ENCODE data around the gene RPTOR. TPM values are rescaled to one million over a fixed set of nuclear protein-coding genes. Genes with fewer than 3 reads are reported as not detected.

The RPTOR gene
- total and polyA plus RNA-seq, 10 of the 15 experiments (the other 5 are each of a cell fraction or from before 2014, with no cell fraction given), result 0.18 to 32.1 (median 7.8) TPM

DNA sequence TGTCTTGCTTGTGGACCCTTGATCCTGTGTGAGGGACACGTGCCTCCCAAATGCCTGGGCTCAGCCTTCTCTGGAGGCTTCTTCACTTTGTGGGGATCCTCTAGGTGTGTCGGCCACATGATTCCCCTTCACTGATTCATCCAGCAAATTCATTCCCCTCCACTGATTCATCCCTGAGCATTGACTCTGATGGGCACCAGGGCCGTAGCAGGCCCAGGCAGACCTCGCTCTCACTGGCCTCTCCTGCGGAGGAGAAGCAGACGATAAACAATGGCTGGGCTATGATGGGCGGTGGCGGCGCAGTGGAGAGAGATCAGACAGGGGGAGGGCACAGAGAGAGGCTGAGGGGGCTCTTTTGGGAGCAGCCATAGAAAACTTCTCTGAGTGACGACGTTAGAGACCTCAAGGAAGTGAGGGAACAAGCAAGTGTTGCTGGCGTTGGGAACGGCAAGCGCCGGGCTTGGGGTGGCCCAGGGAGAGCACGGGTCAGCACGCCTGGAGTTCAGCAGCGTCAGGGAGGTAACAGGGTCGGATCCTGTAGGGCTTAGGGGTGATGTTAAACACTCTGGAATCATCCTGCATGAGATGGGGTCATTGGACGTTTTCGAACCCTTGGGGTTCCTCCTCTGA, 17.5 kb upstream of the RPTOR start:
- H3K9me3 ChIP-seq (replicated peaks; ENCODE audit: control insufficient read depth, insufficient read depth, low read length), result no peaks in the 10 kb centered on the region
- H3K4me1 ChIP-seq (ENCODE audit: control insufficient read depth, insufficient read depth, low read length), result no peaks in the 10 kb centered on the region
- H3K36me3 ChIP-seq (ENCODE audit: control insufficient read depth in 2 of 2, insufficient read depth in 2 of 2, low read length in 1 of 2), result no peaks in the 10 kb centered on the region
- H3K9ac ChIP-seq (ENCODE audit: control insufficient read depth, insufficient read depth, low read length), result no peak overlapping the region
- peaks cover 0 to 1% of the 10 kb centered on the region in 2 experiments; a peak in 3 of 4 replicates for H3K27me3 ChIP-seq (replicated peaks in 1 of 2; ENCODE audit: control insufficient read depth in 2 of 2, insufficient read depth in 2 of 2, low read length in 1 of 2)
- RAD21 ChIA-PET (ENCODE audit: unreplicated experiment), result no interaction called here
- WGBS (ENCODE audit: insufficient coverage, insufficient replicate concordance, low lambda C conversion rate, missing lambda C conversion rate), result 36% methylated on average over 20 of the region's 21 CpGs
- intact Hi-C loops (cut with micrococcal nuclease; ENCODE audit: unreplicated experiment) (no loop called here), in situ Hi-C loops (cut with MboI) (no loop called here)
- ATAC-seq (no peak), FAIRE-seq (no peak), DNase-seq (ENCODE audit: low read depth, low spot score) (no peak)
- BruUV-seq (replicated peaks), result no TSS peak
- TF ChIP-seq WRNIP1 (IDR thresholded peaks at IDR 0.05; ENCODE audit: borderline replicate concordance, low read depth, low read length) (no peak), TAF1 (IDR thresholded peaks at IDR 0.05; ENCODE audit: borderline replicate concordance, low read depth, low read length) (no peak), TCF3 (IDR thresholded peaks at IDR 0.05; ENCODE audit: borderline replicate concordance, insufficient read depth, low read depth, low read length) (no peak), ELK1 (IDR thresholded peaks at IDR 0.05; ENCODE audit: low read depth, low read length) (no peak)
- CTCF ChIA-PET, result interaction anchor here (0.6 kb wide), 1 partner anchor 523 kb away, joined by 3 read pairs; no protein-coding TSS in a partner anchor
- no peak overlapping the region for H3K4me2 ChIP-seq (ENCODE audit: control insufficient read depth, insufficient read depth)
- H3K4me3 ChIP-seq, result no peak overlapping the region
- H3K27ac ChIP-seq (ENCODE audit: control insufficient read depth, insufficient read depth), result no peak overlapping the region
- no peak overlapping the region for H2AFZ ChIP-seq (ENCODE audit: control insufficient read depth, low read depth, low read length)
- no peaks in the 10 kb centered on the region for H3K79me2 ChIP-seq (ENCODE audit: control insufficient read depth, insufficient read depth, low read length)
- POLR2A ChIA-PET, result no interaction called here
- SMC1A ChIA-PET (ENCODE audit: uncharacterized antibody, unreplicated experiment), result no interaction called here
- no peaks in the 10 kb centered on the region for H4K20me1 ChIP-seq (ENCODE audit: control insufficient read depth, insufficient read depth)

DNA sequence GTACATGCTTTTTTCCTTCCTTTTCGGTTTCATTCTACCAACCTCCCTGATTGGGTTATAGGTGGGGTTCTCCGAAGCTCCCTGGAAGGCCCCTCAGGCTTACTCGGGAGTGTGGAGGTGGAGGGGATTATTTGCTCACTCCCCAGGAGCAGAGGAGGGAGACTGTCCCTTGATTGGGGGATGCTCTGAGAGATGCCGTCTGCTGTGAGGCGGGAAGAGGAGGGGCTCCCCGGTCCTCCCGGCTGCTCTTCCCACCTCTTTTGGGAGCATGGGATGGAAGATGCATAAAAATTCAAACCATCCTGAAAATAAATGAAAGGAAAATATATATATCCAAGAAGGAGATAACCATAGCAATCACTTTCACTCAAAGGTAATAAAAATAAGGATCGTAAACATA, 16.1 kb upstream of the RPTOR start:
- H3K4me2 ChIP-seq (ENCODE audit: control insufficient read depth, insufficient read depth), result no peak overlapping the region
- no peaks in the 10 kb centered on the region for H3K9me3 ChIP-seq (replicated peaks; ENCODE audit: control insufficient read depth, insufficient read depth, low read length)
- no TSS peak for BruUV-seq (replicated peaks)
- in situ Hi-C loops (cut with MboI), result no loop called here
- H3K4me3 ChIP-seq, result no peak overlapping the region
- RAD21 ChIA-PET (ENCODE audit: unreplicated experiment), result no interaction called here
- DNase-seq (ENCODE audit: low read depth, low spot score) (no peak), ATAC-seq (no peak), FAIRE-seq (no peak)
- H3K9ac ChIP-seq (ENCODE audit: control insufficient read depth, insufficient read depth, low read length), result no peak overlapping the region
- SMC1A ChIA-PET (ENCODE audit: uncharacterized antibody, unreplicated experiment), result no interaction called here
- 36% methylated on average over 8 of the region's 8 CpGs for WGBS (ENCODE audit: insufficient coverage, insufficient replicate concordance, low lambda C conversion rate, missing lambda C conversion rate)
- POLR2A ChIA-PET, result no interaction called here
- H3K79me2 ChIP-seq (ENCODE audit: control insufficient read depth, insufficient read depth, low read length), result no peaks in the 10 kb centered on the region
- no peak overlapping the region for H3K27ac ChIP-seq (ENCODE audit: control insufficient read depth, insufficient read depth)
- intact Hi-C loops (cut with micrococcal nuclease; ENCODE audit: unreplicated experiment), result no loop called here
- H3K27me3 ChIP-seq (replicated peaks in 1 of 2; ENCODE audit: control insufficient read depth in 2 of 2, insufficient read depth in 2 of 2, low read length in 1 of 2), result no peaks in the 10 kb centered on the region; a peak in 2 of 4 replicates
- CTCF ChIA-PET, result no interaction called here
- H3K36me3 ChIP-seq (ENCODE audit: control insufficient read depth in 2 of 2, insufficient read depth in 2 of 2, low read length in 1 of 2), result no peaks in the 10 kb centered on the region
- no peaks in the 10 kb centered on the region for H4K20me1 ChIP-seq (ENCODE audit: control insufficient read depth, insufficient read depth)
- no peak overlapping the region for H2AFZ ChIP-seq (ENCODE audit: control insufficient read depth, low read depth, low read length)
- no peaks in the 10 kb centered on the region for H3K4me1 ChIP-seq (ENCODE audit: control insufficient read depth, insufficient read depth, low read length)
- TF ChIP-seq USF1 (IDR thresholded peaks at IDR 0.05; ENCODE audit: borderline replicate concordance, extremely low read length, insufficient read depth, low read depth, low read length) (no peak), PML (IDR thresholded peaks at IDR 0.05; ENCODE audit: low read length) (no peak), CHD1 (IDR thresholded peaks at IDR 0.05; ENCODE audit: low read depth, low read length) (no peak), HDGF (IDR thresholded peaks at IDR 0.05) (no peak), IKZF2 (IDR thresholded peaks at IDR 0.05) (no peak), SKIL (IDR thresholded peaks at IDR 0.05; ENCODE audit: low read depth, poor library complexity, severe bottlenecking) (no peak), FOS (IDR thresholded peaks at IDR 0.05; ENCODE audit: borderline replicate concordance, extremely low read depth, insufficient read length) (no peak), TCF3 (IDR thresholded peaks at IDR 0.05; ENCODE audit: borderline replicate concordance, insufficient read depth, low read depth, low read length) (no peak)
- TF ChIP-seq, protein P1, sequence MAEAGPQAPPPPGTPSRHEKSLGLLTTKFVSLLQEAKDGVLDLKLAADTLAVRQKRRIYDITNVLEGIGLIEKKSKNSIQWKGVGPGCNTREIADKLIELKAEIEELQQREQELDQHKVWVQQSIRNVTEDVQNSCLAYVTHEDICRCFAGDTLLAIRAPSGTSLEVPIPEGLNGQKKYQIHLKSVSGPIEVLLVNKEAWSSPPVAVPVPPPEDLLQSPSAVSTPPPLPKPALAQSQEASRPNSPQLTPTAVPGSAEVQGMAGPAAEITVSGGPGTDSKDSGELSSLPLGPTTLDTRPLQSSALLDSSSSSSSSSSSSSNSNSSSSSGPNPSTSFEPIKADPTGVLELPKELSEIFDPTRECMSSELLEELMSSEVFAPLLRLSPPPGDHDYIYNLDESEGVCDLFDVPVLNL (IDR thresholded peaks at IDR 0.05; ENCODE audit: low read depth, low read length), result no peak
